Upper lobe of right lung (tissue), 1 donor: ENCODE data around the gene SLC13A4. TPM values are rescaled to one million over a fixed set of nuclear protein-coding genes. Genes with fewer than 3 reads are reported as not detected.
A peak's percentile ranks its signal among the peaks of the same experiment; 100 is the strongest.

Source experiments
- ATAC-seq: fragments of 200-7000 bp; cut with Tn5 transposase; one replicate; pipeline ENCODE4 v1.9.1; 2020; ENCODE audit warnings: mild to moderate bottlenecking, moderate library complexity
- DNase-seq: peaks from one replicate; pipeline ENCODE4 v3.0.0-alpha.2; 2020
- H3K27ac ChIP-seq: fragments of 200-600 bp; one replicate; pipeline ENCODE4 v1.8.0; 2022
- H3K27me3 ChIP-seq: fragments of 200-600 bp; one replicate; pipeline ENCODE4 v1.8.0; 2022; ENCODE audit warnings: mild to moderate bottlenecking
- H3K36me3 ChIP-seq: fragments of 200-600 bp; one replicate; pipeline ENCODE4 v1.8.0; 2022
- H3K4me1 ChIP-seq: fragments of 200-600 bp; one replicate; pipeline ENCODE4 v1.8.0; 2022
- H3K4me3 ChIP-seq: fragments of 200-600 bp; one replicate; pipeline ENCODE4 v1.8.0; 2022; ENCODE audit warnings: mild to moderate bottlenecking
- H3K9me3 ChIP-seq: fragments of 200-600 bp; one replicate; pipeline ENCODE4 v1.8.0; 2022
- intact Hi-C: fragments of 100-400 bp; cut with DNase I; formaldehyde crosslinking; loops from one replicate; pipeline ENCODE4 v1.11.0; 2022
- total RNA-seq: library from RNA; stranded (reverse); fragmentation: NEBNext Ultra II Directional; extraction: Animal tissue kit (Norgen Biotek cat#: 25700); gene quantifications from one replicate; pipeline ENCODE4 v1.2.1, GENCODE V29; 2021
- TF ChIP-seq, protein P1 (sequence below): fragments of 200-600 bp; IDR thresholded peaks from one replicate; pipeline ENCODE4 v1.8.0; 2022; ENCODE audit warnings: antibody characterized with exemption
- donor health status: DM: no; HTN: yes; CAD: no; lungs with severe emphysema.

The SLC13A4 gene
- total RNA-seq, 1 donor from 2014 or later: not detected

GRCh38 chr7:135731131-135731530, 3.1 kb upstream of the SLC13A4 start:
- no peaks in the 10 kb centered on the region for H3K4me1 ChIP-seq

DNA sequence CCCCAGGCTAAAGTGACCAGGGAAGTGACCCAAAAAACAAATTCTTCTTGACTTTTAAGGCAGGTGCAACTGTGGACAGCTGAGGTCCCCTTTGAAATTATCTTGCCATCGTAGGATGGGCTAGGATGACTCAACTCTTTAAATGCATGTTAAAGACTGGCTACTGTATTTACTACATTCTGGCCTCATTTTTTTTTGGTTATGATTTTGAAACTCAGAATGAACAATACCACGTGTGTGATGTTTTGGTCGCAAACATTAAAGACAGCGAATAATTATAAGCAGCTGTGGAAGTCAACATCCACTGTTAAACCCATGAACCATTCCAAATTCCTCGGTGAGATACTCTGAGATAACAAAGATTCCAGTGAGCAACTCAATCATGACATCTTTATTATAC, 1.2 kb upstream of the SLC13A4 start:
- no peaks in the 10 kb centered on the region for H3K27me3 ChIP-seq
- H3K36me3 ChIP-seq: no peaks in the 10 kb centered on the region
- ATAC-seq (no peak), DNase-seq (no peak)
- H3K9me3 ChIP-seq: no peaks in the 10 kb centered on the region
- H3K4me1 ChIP-seq: no peaks in the 10 kb centered on the region
- TF ChIP-seq, protein P1, sequence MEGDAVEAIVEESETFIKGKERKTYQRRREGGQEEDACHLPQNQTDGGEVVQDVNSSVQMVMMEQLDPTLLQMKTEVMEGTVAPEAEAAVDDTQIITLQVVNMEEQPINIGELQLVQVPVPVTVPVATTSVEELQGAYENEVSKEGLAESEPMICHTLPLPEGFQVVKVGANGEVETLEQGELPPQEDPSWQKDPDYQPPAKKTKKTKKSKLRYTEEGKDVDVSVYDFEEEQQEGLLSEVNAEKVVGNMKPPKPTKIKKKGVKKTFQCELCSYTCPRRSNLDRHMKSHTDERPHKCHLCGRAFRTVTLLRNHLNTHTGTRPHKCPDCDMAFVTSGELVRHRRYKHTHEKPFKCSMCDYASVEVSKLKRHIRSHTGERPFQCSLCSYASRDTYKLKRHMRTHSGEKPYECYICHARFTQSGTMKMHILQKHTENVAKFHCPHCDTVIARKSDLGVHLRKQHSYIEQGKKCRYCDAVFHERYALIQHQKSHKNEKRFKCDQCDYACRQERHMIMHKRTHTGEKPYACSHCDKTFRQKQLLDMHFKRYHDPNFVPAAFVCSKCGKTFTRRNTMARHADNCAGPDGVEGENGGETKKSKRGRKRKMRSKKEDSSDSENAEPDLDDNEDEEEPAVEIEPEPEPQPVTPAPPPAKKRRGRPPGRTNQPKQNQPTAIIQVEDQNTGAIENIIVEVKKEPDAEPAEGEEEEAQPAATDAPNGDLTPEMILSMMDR: no peak
- no peak overlapping the region for H3K27ac ChIP-seq
- intact Hi-C loops: no loop called here
- H3K4me3 ChIP-seq: no peak overlapping the region

More at GRCh38 chr7:135731131-135731530, 3.1 kb upstream of the SLC13A4 start:
- TF ChIP-seq, protein P1: no peak
- no peaks in the 10 kb centered on the region for H3K9me3 ChIP-seq
- H3K27ac ChIP-seq: no peak overlapping the region
- no peaks in the 10 kb centered on the region for H3K36me3 ChIP-seq
- H3K27me3 ChIP-seq: no peaks in the 10 kb centered on the region
- DNase-seq (no peak), ATAC-seq (no peak)
- intact Hi-C loops: no loop called here
- H3K4me3 ChIP-seq: no peak overlapping the region

- intact Hi-C loops: no loop called here
- TF ChIP-seq, protein P1: no peak
- Histone ChIP-seq H3K27ac (no peak overlapping the region), H3K36me3 (no peaks in the 10 kb centered on the region), H3K27me3 (no peaks in the 10 kb centered on the region), H3K4me3 (no peak overlapping the region), H3K4me1 (no peaks in the 10 kb centered on the region), H3K9me3 (no peaks in the 10 kb centered on the region)
- DNase-seq (no peak), ATAC-seq (no peak)
Observed at GRCh38 chr7:135726911-135727673, 894 bp downstream of the SLC13A4 start.

- no peaks in the 10 kb centered on the region for H3K36me3 ChIP-seq
- TF ChIP-seq, protein P1: no peak
- ATAC-seq (no peak), DNase-seq (peak; percentile 0)
- H3K27me3 ChIP-seq: no peaks in the 10 kb centered on the region
- intact Hi-C loops: no loop called here
- H3K4me1 ChIP-seq: no peaks in the 10 kb centered on the region
- H3K4me3 ChIP-seq: no peak overlapping the region
- H3K27ac ChIP-seq: no peak overlapping the region
- no peaks in the 10 kb centered on the region for H3K9me3 ChIP-seq
Observed at GRCh38 chr7:135726276-135726788, 1.7 kb downstream of the SLC13A4 start.

DNA sequence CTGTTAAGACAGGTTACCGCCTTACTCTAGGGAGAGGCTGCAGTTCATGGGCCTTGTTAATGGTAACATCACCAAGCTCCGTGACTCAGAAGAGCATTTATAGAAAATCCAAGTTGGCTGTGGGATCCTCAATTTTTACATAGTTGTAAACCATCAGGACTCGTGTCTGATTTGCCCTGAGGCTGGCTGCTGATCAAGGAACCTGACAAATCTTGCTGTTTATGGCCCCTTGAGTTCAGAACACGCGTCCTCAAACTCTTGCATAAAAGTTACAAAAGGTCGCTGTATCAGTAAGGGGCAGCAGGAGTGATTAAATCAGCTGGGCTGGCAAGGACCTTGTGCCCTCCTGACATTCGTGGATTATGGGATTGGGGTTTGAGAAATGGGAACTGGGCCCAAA, 4.6 kb downstream of the SLC13A4 start:
- no peak overlapping the region for H3K4me3 ChIP-seq
- TF ChIP-seq, protein P1: no peak
- H3K36me3 ChIP-seq: no peaks in the 10 kb centered on the region
- DNase-seq (peak; percentile 3), ATAC-seq (no peak)
- no peak overlapping the region for H3K27ac ChIP-seq
- no peaks in the 10 kb centered on the region for H3K27me3 ChIP-seq
- H3K9me3 ChIP-seq: no peaks in the 10 kb centered on the region
- intact Hi-C loops: no loop called here
- H3K4me1 ChIP-seq: no peaks in the 10 kb centered on the region
